C1 segment of cervical spinal cord (tissue), 14 donors: Measurements from ENCODE around the gene THADA.
"Not testable (repeated sequence)": the region's sequence is repeated elsewhere in the genome, so short reads cannot be mapped to it uniquely, and the experiment has no call there.

Experiments used
- DNase-seq, 14 donors: peaks; one replicate each; lab custom pipeline; 2025; lab: John Stamatoyannopoulos, UW

The THADA gene

GRCh38 chr2:43595603-43596412 is at the start of gene THADA:
TSS of gene THADA (minus strand) at chr2:43596038. CDS start at chr2:43592392, 3,646 bp downstream.
- DNase-seq, result peak; percentile 86 to 98 (median 94)

- DNase-seq, result no peak
Measured at GRCh38 chr2:43643680-43644079, 47.8 kb upstream of the THADA start.

GRCh38 chr2:43642363-43642762 is 46.5 kb upstream of the THADA start:
- DNase-seq, result no peak

- peak in 13 of 14 donors; percentile 27 to 86 (median 67) for DNase-seq
Measured at GRCh38 chr2:43637030-43637803, 41.4 kb upstream of the THADA start, which contains the start of gene PLEKHH2. TSS of gene PLEKHH2 (plus strand) at chr2:43637260. CDS start at chr2:43644674, 7,414 bp downstream.

GRCh38 chr2:43636621-43637020 is 40.8 kb upstream of the THADA start:
- no peak for DNase-seq

- DNase-seq, result not testable (repeated sequence)
Measured at GRCh38 chr2:43636153-43636552, 40.3 kb upstream of the THADA start.

GRCh38 chr2:43634604-43635306 is 38.9 kb upstream of the THADA start:
- no peak for DNase-seq

GRCh38 chr2:43631618-43632317 is 35.9 kb upstream of the THADA start:
- DNase-seq, result no peak

GRCh38 chr2:43622931-43623451 is 27.2 kb upstream of the THADA start:
- DNase-seq, result no peak

GRCh38 chr2:43619511-43619910 is 23.7 kb upstream of the THADA start:
- no peak for DNase-seq

- no peak for DNase-seq
Measured at GRCh38 chr2:43616967-43617680, 21.3 kb upstream of the THADA start.

GRCh38 chr2:43612944-43613343 is 17.1 kb upstream of the THADA start:
- DNase-seq, result no peak

GRCh38 chr2:43611987-43612894 is 16.4 kb upstream of the THADA start:
- DNase-seq, result peak in 9 of 14 donors; percentile 4 to 56 (median 28)

GRCh38 chr2:43610361-43610760 is 14.5 kb upstream of the THADA start:
- no peak for DNase-seq

GRCh38 chr2:43609290-43609918 is 13.6 kb upstream of the THADA start:
- peak in 2 of 14 donors; percentile 15 to 20 for DNase-seq

GRCh38 chr2:43605851-43606250 is 10.0 kb upstream of the THADA start:
- DNase-seq, result no peak

GRCh38 chr2:43605079-43605655 is 9.3 kb upstream of the THADA start:
- no peak for DNase-seq

GRCh38 chr2:43604674-43605073 is 8.8 kb upstream of the THADA start:
- DNase-seq, result no peak
